GM19463 (cell line): Measurements from ENCODE around the gene ACP1.

Experiments used
- ATAC-seq: cut with Tn5 transposase; IDR thresholded peaks from one replicate; pipeline ENCODE4 v1.9.1; 2021; ENCODE audit warnings: mild to moderate bottlenecking, moderate library complexity; ENCODE audit not compliant: unreplicated experiment

ACP1 gene

GRCh38 chr2:279956-280649 is 15.4 kb downstream of the ACP1 start:
- no peak for ATAC-seq

- no peak for ATAC-seq
Observed at GRCh38 chr2:280650-281110, 15.9 kb downstream of the ACP1 start.

GRCh38 chr2:281381-281780 is 16.6 kb downstream of the ACP1 start:
- no peak for ATAC-seq

GRCh38 chr2:282371-283263 is 17.9 kb downstream of the ACP1 start:
- ATAC-seq = no peak

GRCh38 chr2:283996-284794 is 19.4 kb downstream of the ACP1 start:
- ATAC-seq = no peak

GRCh38 chr2:284896-285492 is 20.2 kb downstream of the ACP1 start:
- no peak for ATAC-seq

GRCh38 chr2:285531-285930 is 20.8 kb downstream of the ACP1 start:
- no peak for ATAC-seq

- ATAC-seq = no peak
Observed at GRCh38 chr2:286035-286434, 21.3 kb downstream of the ACP1 start.

GRCh38 chr2:286774-287392 is 22.1 kb downstream of the ACP1 start:
- no peak for ATAC-seq

GRCh38 chr2:287471-287885 is 22.7 kb downstream of the ACP1 start:
- no peak for ATAC-seq

- no peak for ATAC-seq
Observed at GRCh38 chr2:287911-288757, 23.4 kb downstream of the ACP1 start, which contains the start of gene ALKAL2. TSS of gene ALKAL2 (minus strand) at chr2:288091. CDS start at chr2:287835, 256 bp downstream.

GRCh38 chr2:288758-289361 is 24.1 kb downstream of the ACP1 start:
- no peak for ATAC-seq

GRCh38 chr2:289362-290089 is 24.8 kb downstream of the ACP1 start:
- no peak for ATAC-seq

- ATAC-seq = no peak
Observed at GRCh38 chr2:290090-290722, 25.5 kb downstream of the ACP1 start.

GRCh38 chr2:295090-295489 is 30.3 kb downstream of the ACP1 start:
- ATAC-seq = no peak

- no peak for ATAC-seq
Observed at GRCh38 chr2:296354-296753, 31.6 kb downstream of the ACP1 start.

GRCh38 chr2:305366-305765 is 40.6 kb downstream of the ACP1 start:
- ATAC-seq = no peak
